NCI-H1048 (cell line): ENCODE measurements around the gene AKIRIN2.

Experiments used
- DNase-seq: peaks from one replicate; lab custom pipeline; 2025; lab: John Stamatoyannopoulos, UW

Gene AKIRIN2

DNA sequence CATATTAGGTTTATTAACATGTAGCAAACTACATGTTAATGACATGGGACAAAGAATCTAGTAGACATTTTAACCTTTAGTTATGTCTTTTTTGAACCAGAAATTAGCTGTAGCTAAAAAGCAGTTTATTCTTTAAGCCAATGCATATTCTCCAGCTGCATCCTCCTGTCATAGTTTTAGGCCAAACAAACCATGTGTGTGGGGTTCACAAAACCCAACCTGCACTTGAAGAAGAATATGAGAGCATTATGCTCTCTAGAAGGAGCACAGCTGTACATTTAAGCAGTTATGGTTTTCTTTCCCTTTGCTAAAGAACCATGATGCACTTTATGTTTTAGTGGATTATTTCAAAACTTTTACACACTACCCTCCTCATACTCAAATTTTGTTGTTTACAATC is 46.2 kb downstream of the AKIRIN2 start:
- no peak for DNase-seq

DNA sequence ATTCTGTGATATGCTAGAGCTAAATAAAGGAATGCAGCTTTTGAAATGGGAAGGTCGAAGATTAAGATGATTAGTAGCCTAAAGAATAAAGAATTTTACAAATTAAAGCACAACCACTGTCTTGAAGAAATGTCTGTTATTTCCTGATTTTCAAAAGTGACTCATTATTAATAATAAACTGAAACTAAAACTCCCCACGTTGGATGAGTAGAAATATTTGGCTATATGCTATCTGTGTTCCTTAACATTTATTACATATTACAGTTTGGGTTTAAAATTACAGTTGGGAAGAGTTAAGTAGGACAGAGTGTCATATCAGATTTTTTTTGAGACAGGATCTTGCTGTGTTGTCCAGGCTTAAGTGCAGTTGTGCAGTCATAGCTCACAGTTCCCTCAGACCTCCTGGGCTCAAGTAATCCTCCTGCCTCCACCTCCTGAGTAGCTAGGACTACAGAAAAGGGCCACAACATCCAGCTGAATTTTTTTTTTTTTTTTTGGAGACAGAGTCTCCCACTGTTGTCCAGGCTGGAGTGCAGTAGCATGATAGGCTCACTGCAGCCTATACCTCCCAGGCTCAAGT is 47.1 kb downstream of the AKIRIN2 start:
- DNase-seq, result no peak

DNA sequence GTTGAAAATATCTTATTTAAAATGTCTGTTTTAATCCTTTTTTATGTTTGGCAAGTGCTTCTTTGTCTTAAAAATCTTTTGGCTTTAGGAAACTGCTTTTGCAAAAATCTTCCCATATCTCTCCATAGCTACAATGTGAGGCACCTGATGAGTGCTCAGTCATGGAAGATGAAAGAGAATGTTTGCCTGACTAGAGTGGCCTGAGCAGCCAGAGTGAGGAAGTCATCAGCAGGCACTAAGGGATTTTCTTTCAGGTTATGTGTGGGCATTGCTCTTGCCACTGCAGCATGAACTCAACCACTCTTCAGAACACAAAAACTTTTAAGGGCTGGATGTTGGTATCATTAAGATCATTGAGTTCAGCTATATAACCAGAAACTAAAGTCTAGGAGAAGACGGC is 47.9 kb downstream of the AKIRIN2 start:
- no peak for DNase-seq

DNA sequence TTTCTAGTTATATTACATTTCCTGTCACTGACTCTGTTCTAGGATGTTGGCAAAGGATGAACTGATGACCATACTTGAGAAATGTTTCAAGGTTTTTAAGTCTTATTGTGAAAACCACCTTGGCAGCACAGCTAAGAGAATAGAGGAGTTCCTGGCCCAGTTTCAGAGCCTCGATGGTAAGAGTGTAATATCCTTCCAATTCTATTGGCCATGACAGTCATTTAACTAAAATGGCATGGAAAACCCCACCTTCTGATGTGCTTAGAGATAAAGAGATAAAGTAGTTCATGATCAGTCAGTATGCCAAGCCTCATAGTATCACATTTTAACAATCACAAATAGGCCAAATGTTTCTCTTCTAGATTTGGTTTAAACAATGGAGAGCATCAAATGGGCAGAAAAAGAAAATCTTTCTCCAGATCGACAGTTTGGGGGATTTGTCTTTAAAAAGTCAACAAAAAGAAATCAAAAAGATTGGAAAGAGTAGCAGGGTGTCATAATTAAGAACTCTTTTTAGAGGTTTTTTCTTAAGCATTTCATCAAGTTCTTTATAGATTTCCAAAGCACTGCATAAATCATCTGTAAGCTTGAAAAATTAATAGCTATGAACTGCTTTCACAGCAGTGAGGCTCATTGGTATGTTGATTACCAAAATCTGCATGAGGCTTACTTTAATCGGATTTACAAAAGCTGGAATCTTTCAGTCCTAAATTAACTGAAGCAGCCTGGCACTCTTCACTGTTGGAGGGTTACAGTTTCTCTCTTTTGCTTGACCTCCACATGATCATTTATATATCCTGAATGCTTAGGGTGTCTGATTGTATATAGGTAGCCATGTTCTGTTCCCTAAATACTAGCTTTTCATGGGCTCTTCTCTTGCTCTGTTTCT is 48.7 kb downstream of the AKIRIN2 start:
- DNase-seq, result no peak

DNA sequence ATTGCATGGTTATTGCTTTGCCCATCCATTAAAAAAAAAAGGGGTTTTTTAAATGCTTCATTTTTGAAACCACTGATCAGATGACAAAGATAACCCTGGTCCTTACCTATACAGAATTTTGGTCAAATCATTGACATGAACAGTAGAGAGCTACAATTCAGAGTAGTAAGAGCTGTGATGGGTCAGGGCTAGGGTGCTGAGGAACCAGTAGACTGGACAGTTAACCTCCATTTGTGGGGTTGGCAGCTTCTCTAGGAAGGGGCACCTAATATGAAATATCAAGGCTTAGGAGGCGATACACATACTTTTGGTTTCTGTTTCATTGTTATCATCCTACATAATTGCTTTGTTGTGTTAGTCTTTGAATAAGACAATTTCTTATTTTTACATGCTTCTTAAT is 57.0 kb downstream of the AKIRIN2 start:
- no peak for DNase-seq

DNA sequence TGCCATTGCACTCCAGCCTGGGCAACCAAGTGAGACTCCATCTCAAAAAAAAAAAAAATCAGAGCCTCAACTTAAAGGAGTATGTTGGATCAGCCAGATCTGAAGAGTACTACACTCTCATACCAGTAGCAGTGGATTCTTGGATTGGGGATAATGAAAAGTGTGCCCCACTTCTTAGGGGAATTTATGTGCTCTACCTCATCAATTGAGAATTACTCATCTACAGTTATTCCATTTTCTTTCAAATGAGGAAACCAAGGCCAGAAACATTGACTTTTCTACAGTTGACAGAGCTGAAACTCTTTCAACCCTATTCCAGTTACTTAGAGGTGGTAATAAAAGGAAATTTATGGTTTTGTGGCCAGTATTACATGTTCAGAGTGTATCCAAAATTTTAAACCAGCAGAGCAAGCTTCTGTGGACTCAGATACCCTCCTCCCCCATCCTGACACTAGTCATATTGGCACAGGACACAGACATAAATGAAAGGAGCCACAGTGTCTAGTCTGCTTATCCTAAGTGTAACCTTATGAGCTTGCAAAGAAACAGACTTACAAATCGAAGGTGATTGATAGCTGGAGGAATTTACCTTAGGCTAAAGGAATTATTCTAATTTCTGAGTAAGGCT is 60.9 kb downstream of the AKIRIN2 start:
- DNase-seq, result no peak

DNA sequence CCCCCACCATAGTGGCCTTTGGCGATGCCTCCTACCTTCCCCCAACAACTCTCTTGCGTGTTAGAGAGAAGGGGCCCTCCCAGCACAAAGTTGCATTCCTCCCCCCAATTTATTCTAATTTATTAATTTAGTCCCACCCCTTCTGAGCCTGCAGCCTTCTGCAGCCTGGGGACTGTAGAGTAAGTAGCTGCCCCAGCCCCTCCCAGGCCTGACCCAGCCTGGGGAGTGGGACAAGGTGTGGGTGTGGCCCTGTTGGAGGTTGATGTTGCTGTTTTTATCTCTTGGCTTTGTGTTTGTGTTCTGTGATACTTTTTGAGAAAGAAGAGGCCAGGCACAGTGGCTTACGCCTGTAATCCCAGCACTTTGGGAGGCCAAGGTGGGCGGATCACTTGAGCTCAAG is 62.7 kb downstream of the AKIRIN2 start:
- no peak for DNase-seq

DNA sequence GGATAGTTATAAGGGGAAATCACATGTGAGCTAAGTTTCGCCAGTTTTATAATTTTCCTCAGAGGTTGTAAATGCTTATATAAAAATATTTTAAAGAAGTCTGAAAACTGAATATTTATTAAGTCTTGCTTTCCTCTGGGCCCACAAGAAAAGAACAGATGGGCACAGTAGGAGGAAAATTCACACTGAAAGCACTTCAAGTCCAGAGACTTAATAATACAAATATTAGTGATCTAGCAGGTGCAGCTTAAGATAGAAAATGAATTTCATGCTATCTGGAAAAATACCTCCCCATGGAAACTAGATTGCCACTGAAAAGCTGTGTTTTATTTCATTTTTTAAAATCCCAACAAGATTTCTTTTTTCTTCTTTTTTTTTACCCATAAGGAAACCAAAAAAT is 64.9 kb downstream of the AKIRIN2 start:
- DNase-seq, result no peak

DNA sequence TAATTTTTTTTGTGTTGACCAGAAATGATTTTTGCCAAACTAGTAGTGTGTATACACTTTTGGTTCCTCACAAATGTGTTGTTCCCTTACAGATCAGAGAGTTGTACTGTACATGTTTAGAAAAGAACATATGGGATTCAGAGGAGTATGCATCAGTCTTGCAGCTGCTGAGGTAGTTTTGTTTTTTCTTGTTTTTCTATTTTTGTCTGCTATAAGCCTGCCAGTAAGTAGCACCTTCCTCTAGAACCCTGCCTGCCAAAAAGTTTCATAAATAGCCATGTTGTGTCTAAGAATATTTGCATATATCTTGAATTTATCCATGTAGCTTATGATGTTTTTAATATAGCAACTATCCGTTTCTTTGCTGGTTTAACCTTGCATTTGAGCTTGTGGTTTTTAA is 65.7 kb downstream of the AKIRIN2 start:
- DNase-seq, result no peak

DNA sequence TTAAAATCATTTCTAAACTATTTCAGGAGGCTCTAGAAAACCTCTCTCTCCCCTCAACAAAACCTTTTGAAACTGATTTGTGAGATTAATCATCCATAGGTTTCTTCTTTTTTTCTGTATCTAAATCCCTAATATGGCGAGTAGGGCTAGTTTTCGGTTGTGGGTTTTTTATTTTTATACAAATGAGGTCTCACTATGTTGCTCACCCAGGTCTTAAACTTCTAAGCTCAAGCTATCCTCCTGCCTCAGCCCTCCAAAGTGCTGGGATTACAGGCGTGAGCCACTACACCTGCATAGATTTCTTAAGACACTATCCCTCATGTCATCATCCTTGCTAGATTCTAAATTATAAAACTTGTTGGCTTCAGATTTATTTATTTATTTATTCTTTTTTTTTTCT is 68.2 kb downstream of the AKIRIN2 start:
- DNase-seq, result no peak

DNA sequence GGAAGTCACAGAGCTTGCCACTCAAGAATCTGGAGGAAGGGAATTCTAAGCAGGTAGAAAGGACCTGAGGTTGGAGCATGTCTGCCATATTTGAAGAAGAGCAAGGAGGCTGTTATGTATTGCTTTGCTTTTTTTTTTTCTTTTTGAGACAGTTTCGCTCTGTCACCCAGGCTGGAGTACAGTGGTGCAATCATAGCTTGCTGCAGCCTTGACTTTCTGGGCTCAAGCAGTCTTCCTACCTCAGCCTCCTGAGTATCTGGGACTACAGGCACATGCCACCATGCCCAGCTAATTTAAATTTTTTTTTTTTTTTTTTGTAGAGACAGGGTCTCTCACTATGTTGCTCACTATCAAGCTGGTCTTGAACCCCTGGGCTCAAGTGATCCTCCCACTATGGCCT is 71.3 kb downstream of the AKIRIN2 start:
- no peak for DNase-seq

DNA sequence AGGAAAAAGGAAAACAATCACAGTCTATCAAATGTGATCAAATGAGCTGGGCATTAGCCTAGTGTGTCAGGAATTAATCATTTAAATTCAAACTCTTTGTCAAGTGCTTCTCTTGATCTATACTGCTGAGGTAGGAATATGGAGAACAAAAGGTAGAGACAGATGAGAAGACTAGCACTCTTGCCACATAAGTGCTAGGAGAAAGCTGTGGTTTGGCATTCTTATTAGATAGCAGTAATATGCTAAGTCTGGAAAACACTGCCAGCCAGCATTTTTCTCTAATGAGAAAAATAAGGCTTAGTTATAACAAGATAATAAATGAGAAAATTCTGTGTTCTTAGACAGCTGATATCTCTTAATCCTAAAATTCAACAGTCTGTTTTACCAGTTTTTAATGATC is 73.2 kb downstream of the AKIRIN2 start:
- DNase-seq, result no peak

DNA sequence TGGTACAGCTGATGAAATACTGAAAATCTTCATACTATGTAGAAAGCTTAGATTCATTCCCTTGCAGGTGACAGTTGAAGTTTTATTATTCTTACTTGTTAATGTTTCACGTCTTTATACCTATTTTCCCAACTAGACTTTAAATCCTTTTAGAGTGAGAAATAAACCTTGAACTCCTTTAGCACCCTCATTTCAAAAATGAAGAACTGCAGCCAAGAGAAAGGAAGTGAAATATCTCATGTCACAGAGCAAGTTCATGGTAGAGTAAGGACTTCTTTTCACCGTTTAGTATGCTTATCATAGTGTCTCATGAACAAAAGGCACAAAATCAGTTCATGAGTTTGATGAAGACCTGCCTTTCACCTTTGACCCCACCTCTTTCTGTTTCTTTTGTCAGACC is 73.6 kb downstream of the AKIRIN2 start:
- no peak for DNase-seq
